Heart left ventricle (tissue), 13 donors: ENCODE results near the gene XAB2.

Experiments
- CTCF ChIP-seq, 12 donors: fragments of 200-600 bp; sonication (generic) in 4 of 12; IDR thresholded peaks; one replicate each; pipeline versions ENCODE4 v1.5.0 to v1.8.0; 2018 to 2022; ENCODE audit warnings: antibody characterized with exemption in 12 of 12, mild to moderate bottlenecking in 5 of 12
- POLR2A ChIP-seq, 2 donors: fragments of 450-650 bp; IDR thresholded peaks; one replicate each; pipeline ENCODE4 v1.6.1; 2017; ENCODE audit warnings: antibody characterized with exemption in 2 of 2, mild to moderate bottlenecking in 2 of 2, moderate library complexity in 2 of 2
- donor health status: ischemic (EF 13 %, LVEDD 7.1; RV severe dilation, severe dysfunction).
- donor health status: DM: no; HTN: yes; CAD: no.
- donor health status: DM: no; HTN: no; CAD: no.
- donor health status: ischemic (EF 25% LVEDD 6.9; RV normal size, moderate dysfunction).
- donor health status: ischemic (EF 25% LVEDD 5.7; RV mildly dilated, moderate dysfunction).
- donor health status: ischemic (EF 35%, LVEDD 5.7; RV mildly dilated, moderate dysfunction).
- donor health status: nonischemic (EF 11% LVEDD 7.7; RV severe dilation, severe dysfunction).
- donor health status: DM: yes; HTN: yes; CAD: no.
- donor health status: PGD.
- donor health status: ischemic (EF 29% LVEDD 5.4; RV normal size, mild dysfunction).
- donor health status: nonischemic (EF 23%, LVEDD 6.1; RV moderate dilation, normal function).

- TF ChIP-seq CTCF (IDR thresholded peaks at IDR 0.05) (no peak), POLR2A (IDR thresholded peaks at IDR 0.05) (no peak)
These were observed 17.8 kb upstream of the XAB2 start for GRCh38 chr19:7647156-7647555.
